GM23248 (cell line): Measurements from ENCODE around the gene C4orf51.

ENCODE experiments used
- EZH2 ChIP-seq: fragments of 200-600 bp; sonication (generic); IDR thresholded peaks from 2 replicates; pipeline ENCODE4 v1.6.1; 2018; ENCODE audit warnings: antibody characterized with exemption, mild to moderate bottlenecking; ENCODE audit not compliant: insufficient read depth, poor library complexity, severe bottlenecking
- EZH2phosphoT487 ChIP-seq: fragments of 200-600 bp; sonication (generic); IDR thresholded peaks from 2 replicates; pipeline ENCODE4 v1.6.1; 2018; ENCODE audit warnings: antibody characterized with exemption, moderate library complexity, mild to moderate bottlenecking, low read depth; ENCODE audit not compliant: insufficient read depth

DNA sequence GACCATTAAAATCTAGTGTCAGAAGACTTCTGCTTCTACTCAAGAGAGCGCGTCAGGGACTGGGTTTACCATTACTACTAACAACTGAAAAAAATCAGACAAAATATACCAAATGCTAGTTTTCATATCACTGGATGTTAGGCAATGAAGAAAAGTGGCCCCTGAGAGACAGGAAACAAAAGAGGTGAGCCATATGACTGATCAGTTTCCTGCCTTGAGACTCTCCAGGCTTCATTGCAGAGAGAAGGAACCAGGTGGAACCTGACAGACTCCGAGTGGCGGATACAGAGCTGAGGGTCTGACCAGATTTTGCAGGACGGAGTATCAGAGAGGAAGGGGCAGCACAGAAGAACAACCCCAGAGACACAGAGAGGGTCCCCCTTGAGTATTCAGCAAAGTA lies 86.3 kb downstream of the C4orf51 start:
- TF ChIP-seq EZH2 (no peak), EZH2phosphoT487 (no peak)
